Sigmoid colon (tissue), 4 donors: ENCODE measurements around the gene ECT2.

ENCODE experiments used
- EP300 ChIP-seq, 4 donors: sonication (generic); formaldehyde crosslinking; IDR thresholded peaks; one replicate each; pipeline ENCODE4 v1.6.1; 2017; ENCODE audit warnings: antibody characterized with exemption in 4 of 4
- POLR2A ChIP-seq, 2 donors: fragments of 450-650 bp; IDR thresholded peaks; one replicate each; pipeline ENCODE4 v1.6.1; 2016; ENCODE audit warnings: antibody characterized with exemption in 2 of 2, mild to moderate bottlenecking in 2 of 2, moderate library complexity in 2 of 2
- POLR2AphosphoS5 ChIP-seq, 4 donors: sonication (generic); formaldehyde crosslinking; IDR thresholded peaks; one replicate each; pipeline ENCODE4 v1.6.1; 2017; ENCODE audit warnings: antibody characterized with exemption in 4 of 4
- TF ChIP-seq, protein P1 (sequence below), 4 experiments: fragments of 450-650 bp in 3 of 4; fragments of 200-600 bp in 1 of 4; IDR thresholded peaks; one replicate each; pipeline ENCODE4 v1.5.1; 2016 to 2019; ENCODE audit warnings: antibody characterized with exemption in 4 of 4, mild to moderate bottlenecking in 3 of 4, moderate library complexity in 2 of 4

DNA sequence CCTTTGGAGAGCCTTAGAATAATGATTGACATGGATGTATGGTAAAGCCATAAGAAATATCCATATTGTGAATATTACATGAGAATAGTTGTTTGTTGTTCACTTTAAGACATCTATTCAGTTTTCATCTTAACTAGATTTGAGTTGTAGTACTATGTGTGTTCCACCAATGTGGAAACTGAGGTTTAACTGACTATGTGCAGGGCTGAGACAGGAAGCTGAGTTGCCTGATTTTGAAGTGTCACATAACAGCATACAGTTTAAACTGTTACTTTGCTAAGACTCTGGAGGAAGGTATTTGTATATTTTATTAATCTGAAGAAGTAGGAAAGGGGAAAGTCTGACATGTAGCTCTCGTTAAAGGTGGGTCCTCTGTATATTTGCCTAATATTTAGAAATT lies 2.1 kb downstream of the ECT2 start:
- TF ChIP-seq POLR2A (IDR thresholded peaks at IDR 0.05) = no peak
- TF ChIP-seq POLR2AphosphoS5 (IDR thresholded peaks at IDR 0.05) = no peak
- TF ChIP-seq, protein P1, sequence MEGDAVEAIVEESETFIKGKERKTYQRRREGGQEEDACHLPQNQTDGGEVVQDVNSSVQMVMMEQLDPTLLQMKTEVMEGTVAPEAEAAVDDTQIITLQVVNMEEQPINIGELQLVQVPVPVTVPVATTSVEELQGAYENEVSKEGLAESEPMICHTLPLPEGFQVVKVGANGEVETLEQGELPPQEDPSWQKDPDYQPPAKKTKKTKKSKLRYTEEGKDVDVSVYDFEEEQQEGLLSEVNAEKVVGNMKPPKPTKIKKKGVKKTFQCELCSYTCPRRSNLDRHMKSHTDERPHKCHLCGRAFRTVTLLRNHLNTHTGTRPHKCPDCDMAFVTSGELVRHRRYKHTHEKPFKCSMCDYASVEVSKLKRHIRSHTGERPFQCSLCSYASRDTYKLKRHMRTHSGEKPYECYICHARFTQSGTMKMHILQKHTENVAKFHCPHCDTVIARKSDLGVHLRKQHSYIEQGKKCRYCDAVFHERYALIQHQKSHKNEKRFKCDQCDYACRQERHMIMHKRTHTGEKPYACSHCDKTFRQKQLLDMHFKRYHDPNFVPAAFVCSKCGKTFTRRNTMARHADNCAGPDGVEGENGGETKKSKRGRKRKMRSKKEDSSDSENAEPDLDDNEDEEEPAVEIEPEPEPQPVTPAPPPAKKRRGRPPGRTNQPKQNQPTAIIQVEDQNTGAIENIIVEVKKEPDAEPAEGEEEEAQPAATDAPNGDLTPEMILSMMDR (IDR thresholded peaks at IDR 0.05) = no peak
- TF ChIP-seq EP300 (IDR thresholded peaks at IDR 0.05) = no peak
